HG03521 (cell line): ENCODE data around the gene INTS15.
"Not testable (repeated sequence)": the region's sequence is repeated elsewhere in the genome, so short reads cannot be mapped to it uniquely, and the experiment has no call there.

ENCODE experiments used
- ATAC-seq: cut with Tn5 transposase; IDR thresholded peaks from one replicate; pipeline ENCODE4 v1.9.1; 2021; ENCODE audit warnings: mild to moderate bottlenecking, moderate library complexity; ENCODE audit not compliant: unreplicated experiment

Gene INTS15

DNA sequence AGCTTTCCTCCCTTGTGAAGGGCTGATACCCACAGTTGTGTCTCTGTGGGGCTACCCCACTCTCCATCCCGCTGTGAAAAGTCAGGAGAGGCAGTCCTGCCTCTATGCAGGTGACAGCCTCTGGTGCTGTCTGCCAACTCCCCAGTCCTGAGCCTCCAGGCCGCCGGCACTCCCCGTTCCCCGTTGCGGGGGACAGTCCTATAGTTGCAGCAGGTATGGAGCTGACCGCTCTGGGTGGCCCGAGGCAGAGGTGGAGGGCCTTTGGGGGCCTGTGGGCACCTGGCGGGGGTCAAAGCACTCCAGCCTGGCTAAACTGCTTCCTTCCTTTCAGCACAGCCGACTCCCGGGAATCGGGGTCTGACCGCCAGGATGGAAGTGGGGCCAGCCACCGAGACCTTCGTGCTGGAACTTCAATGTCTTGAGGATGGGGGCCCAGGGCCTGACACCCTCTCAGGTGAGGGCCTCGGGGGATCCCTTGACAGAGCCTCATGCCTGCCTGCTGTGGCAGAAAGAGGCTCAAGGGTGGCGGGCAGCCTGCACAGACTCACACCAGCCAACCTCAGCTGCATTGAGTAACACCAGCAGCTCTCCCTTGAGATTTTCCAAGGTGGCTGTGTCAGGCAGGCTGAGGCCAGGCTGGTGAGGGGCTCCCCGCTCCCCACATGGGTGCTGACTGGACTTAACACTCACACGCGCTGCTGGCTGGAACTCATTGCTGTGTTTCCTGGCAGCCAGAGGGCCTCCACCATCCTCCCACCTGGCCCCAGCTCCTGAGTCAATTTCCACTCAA, 27.2 kb downstream of the INTS15 start:
- no peak for ATAC-seq

DNA sequence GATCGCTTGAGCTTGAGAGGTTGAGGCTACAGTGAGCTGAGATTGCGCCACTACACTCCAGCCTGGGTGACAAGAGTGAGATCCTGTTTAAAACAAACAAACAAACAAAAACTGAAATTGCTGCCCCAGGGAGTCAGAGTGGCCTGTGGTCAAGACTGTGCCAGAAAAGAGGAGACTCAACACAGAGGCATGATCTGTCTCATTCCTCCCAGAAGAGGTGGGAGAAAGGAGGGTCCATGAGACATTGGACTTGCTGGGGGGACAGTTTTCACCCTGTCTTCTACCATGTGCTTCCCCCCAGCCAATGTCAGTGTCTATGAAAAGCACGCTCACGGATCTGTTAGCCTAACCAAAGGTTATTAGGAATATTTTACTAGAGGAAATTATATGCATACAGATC, 28.8 kb downstream of the INTS15 start:
- no peak for ATAC-seq

DNA sequence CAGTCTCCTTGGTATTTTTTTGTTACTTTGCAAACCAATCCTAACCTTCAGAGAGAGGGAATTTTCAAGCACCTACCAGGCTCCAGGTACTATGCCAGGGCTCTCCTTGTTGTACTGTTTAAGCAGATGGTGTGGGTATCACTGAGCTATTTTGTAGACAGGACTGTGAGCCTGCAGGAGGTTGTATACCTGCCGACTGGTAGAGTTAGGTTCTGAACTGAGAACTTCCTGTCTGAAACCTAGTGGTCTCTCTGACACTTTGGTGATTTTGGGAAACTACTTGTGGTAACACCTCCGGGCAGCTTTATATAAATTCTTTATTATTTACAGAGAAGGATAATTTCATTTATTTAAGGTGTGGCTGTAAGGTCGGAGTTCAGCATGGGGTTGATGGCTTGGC, 30.1 kb downstream of the INTS15 start:
- ATAC-seq: no peak

DNA sequence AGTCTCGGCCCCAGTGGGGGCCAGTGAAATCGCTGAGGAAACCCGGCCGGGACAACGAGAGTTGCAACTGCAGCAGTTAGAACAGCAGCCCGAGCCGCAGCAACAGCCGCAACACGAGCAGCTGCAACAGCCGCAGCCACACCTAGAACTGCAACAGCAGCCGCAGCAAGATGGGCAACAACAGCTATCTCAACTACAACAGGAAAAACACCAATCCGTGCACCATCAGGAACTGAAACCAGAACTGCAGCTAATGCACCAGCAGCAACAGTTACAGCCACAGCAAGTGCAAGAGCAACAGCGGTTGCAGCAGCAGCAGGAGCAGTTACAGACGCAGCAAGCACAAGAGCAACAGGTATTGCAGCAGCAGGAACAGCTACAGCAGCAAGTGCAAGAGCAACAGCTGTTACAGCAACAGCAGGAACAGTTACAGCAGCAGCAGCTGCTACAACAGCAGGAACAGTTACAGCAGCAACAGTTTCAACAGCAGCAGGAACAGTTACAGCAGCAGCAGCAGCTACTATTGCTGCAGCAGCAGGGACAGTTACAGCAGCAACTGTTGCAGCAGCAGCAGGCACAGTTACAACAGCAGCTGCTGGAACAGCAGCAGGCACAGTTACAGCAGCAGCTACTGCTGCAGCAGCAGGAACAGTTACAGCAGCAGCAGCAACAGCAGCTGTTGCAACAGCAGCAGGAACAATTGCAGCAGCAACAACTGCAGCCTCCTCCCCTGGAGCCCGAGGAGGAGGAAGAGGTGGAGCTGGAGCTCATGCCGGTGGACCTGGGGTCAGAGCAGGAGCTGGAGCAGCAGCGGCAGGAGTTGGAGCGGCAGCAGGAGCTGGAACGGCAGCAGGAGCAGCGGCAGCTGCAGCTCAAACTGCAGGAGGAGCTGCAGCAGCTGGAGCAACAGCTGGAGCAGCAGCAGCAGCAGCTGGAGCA, 31.6 kb downstream of the INTS15 start:
- no peak for ATAC-seq

DNA sequence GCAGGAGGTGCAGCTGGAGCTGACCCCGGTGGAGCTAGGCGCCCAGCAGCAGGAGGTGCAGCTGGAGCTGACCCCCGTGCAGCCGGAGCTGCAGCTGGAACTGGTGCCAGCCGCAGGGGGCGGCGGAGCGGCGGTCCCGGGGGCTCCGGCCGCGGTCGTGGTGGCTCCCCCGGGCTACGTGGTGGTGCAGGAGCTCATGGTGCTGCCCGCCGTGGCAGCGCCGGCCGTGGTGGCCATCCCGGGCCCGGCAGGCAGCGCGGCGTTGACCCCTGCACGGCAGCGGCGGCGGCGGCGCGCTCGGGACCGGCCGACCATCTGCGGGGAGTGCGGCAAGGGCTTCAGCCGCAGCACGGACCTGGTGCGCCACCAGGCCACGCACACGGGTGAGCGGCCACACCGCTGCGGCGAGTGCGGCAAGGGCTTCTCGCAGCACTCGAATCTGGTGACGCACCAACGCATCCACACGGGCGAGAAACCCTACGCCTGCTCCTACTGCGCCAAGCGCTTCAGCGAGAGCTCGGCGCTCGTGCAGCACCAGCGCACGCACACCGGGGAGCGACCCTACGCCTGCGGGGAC, 32.4 kb downstream of the INTS15 start:
- ATAC-seq: no peak

DNA sequence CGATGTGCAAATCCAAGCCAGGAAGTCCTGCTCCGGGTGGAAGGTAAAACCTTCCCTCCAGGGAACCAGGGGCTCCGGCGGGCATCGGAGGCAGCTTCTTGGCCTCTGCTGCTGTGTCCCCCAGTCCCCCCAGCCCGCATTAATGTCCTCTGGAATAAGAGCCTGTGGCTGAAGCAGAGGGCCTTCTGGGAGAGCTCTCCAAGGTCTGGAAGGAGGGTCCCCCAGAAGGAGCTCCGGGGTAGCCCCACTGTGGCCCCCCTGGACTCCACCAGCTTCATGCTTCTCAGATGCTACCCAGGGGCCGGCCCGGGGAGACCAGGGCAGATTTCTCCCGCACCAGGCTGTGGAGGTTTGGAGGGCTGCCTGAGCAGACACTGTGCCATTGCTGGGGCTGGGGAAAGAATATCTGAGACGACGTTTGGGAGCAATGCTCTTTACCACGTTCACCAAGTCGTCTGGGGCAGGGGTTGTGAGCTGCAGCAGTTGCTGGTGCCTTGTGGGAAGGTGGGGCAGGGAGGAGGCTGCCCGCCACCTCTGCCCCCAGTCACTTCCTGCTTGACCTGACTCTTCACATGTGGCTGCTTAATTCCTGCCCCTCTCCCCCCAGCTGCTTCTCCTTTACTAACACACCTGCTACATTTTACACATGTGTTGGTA, 33.9 kb downstream of the INTS15 start:
- no peak for ATAC-seq

DNA sequence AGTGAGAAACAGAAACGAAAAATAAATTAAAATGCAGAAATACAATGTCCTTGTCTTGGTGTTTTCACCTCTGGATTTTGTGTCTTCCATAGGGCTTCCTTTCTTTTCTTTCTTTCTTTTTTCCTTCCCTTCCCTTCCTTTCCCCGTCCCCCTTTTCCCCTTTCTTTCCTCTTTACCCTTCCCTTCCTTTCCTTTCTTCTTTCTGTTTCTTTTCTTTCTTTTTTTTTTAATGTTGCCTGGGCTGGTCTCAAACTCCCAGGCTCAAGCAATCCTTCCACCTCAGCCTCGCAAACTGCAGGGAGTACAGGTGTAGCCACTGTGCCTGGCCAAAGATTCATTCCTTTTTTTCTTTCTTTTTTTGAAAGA, 34.4 kb downstream of the INTS15 start:
- ATAC-seq: no peak

DNA sequence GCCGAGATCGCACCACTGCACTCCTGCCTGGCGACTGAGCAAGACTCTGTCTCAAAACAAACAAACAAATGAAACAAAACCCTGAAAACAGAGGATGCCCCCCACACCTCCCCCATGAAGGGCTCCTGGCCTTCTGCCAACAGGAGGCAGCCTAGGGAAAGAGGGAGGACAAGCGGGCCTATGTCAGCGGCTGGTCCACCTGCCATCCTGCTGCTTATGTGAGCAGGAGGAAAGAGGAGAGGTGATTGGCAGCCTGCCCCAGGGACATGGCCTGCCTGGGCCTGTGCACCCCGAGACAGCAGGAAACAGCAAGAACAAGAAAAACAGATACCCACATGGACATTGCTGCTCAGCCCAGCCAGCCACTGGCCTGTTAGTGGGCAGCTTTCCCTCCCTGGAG, 38.2 kb downstream of the INTS15 start:
- no peak for ATAC-seq

DNA sequence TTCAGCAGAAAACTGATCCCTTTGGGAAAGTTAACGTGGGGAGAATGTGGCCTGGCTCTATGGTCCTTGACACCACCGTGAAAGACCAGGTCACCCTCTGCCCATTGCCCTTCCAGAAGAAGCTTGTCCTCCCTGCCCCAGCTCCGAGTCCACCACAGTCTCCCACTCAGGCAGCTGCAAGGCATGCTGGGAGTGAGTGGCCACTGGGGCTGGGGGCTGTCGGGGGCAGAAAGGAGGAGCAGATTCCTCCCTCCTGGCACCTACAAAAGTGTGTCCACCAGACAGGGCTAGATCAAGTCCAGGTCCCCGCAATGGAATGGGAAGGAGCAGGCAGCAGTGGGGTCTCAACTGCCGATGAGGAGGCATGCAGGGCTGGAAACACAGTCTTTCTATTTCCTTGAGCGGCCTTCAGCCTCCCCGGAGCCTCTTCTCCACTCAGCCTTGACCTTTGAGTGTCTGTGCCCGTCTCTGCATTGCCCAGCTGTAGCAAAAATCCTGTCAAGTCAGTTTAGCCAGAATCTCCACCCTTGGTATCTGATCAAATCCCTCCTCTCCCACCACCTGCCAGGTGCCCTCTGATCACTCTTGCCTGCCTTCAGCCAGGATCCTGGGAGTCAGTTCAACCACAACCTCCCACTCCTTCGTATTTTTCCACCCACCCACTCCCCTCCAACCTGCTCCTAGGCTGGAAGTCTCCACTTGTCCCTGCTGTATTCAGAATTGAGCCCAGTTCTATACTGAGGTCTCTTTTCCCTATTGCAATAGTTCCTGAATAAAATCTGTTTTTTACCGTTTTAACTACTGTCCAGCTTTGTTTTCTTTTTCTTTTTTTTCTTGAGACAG, 40.4 kb downstream of the INTS15 start:
- no peak for ATAC-seq

DNA sequence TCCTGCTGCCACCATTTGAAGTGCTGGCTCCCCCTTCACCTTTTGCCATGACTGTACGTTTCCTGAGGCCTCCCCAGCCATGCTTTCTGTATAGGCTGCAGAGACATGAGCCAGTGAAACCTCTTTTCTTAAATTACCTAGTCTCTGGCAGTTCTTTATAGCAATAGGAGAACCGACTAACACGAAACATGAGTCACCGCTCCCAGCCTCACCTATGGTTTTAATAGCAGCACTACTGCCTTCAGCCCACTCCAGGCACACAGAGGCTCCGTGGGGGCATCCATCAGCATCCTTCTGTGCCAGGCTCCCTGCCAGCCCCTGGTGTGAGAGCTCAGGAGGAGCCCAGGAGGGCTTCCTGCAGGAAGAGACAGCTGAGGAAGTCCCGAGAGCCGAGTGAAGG, 41.8 kb downstream of the INTS15 start:
- ATAC-seq: no peak

DNA sequence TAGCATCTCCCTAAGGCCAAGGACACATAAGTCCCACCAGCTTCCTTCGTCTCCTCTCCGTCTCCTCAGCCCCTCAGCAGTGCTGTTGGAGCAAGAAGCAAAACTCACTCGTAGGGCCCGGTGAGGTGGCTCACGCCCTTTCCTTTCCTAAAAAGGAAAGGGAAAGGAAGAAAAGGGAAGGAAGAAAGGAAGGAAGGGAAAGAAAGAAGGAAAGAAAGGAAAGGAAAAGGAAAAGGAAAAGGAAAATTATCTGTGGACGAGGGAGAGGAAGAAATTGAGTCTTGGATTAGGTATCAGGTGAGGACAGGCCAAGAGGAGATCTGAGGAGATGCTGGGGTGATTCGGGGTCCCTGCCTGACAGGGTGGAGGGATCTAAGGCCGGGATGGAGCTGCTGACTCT, 44.2 kb downstream of the INTS15 start:
- ATAC-seq: no peak

DNA sequence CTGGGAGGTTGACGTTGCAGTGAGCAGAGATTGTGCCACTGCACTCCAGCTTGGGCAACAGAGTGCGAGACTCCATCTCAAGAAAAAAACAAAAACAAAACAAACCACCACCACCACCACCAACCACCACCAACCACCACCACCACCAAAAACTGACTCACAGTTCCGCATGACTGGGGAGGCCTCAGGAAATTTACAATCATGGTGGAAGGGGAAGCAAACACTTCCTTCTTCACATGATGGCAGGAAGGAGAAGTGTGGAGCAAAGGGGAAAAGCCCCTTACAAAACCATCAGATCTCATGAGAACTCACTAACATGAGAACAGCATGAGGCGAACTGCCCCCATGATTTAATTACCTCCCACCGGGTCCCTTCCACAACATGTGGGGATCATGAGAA, 45.1 kb downstream of the INTS15 start:
- not testable (repeated sequence) for ATAC-seq

DNA sequence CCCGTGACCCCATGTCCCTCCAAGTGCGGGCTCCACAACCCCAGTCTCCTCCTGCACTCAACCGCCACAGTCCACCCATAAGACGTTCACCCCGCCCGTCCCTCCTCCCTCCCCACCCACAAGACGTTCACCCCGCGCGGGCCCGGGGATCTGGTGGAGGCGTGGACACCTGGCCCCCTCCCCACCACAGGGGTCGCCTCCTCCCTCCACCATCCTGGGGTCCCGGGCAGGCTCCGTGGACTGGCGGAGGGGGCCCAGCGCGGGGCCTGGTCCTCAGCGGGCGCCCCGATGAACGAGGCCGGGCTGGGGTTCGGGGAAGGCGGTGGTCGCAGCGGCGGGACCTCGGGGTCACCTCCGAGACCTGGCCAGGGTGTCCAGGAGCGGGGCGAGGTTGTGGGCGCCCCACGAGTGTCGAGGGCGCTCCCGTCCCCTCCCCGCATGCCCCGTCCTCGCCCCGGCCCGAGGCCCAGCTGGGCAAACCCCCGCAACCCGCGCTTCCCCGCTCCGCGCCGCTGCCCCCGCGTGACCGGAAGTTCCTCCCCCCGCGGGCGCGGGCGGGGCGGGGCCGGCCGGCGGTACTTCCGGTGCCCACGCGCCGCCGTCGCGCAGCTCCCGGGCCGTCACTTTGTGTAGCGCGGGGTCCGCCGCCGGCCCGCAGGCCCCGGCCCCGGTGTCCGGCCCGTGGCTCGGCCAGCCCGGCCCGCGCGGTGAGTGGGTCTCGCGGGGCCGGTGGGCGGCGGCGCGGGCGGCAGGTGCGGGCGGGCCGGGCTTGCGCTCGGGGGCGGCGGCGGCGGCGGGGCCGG, 47.1 kb downstream of the INTS15 start, which contains the start of gene ZNF316:
ZNF316 (plus strand) TSS at position 578 of the 803 bp plus-strand sequence. CDS start 5,092 bp downstream, outside the sequence.
- ATAC-seq: peak; percentile 57

DNA sequence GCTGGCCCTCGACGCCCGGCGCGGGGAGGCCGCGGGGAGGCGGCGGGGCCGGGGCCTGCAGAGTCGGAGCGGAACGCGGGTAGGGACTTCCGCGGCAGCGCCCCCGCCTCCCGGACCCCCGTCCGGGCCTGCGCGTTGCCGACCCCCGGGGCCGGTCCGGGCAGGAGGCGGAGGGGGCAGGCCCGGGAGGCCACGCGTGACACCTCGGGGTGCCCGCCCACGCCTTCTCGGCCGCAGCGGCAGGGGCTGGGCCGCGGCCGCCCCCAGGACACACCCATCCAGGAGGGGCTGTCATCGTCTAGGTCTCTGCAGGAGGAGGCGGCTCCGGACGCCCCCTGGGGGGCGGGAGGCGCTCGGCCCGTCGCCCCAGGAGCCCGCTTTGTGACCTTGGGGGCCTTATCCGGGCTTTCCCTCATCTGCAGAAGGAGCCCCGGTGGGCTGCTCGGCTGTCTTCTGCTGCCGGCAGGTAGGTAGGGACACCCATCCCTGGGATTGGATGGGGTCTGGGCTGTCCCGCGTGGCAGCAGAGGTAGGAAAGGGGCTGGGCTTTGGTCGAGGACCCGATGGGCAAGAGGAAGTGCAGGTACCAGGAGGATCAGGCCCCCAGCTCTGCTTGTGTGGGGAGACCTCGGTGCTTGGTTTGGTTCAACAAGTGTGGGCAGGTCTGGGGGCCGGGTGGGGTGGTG, 47.9 kb downstream of the INTS15 start:
- peak; percentile 80 for ATAC-seq

DNA sequence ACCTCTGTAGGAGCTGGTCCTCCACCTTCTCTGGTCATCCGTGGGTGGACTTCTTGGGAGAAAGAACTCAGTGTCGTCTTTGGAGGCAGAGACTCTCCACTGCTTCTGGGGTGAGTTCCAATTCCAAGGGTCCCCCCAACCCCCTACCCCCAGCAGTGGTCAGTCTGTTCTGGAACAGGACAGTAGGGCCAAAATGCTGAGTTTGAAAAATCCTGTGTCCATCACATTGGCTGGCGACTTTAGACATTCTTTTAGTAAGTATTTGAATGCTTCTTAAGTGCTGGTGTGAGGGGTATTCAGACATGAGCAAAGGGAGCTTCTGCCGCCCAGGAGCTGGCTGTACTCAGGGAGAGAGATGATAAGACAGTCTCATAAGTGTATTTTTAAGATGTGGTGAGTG, 49.2 kb downstream of the INTS15 start:
- ATAC-seq: no peak

DNA sequence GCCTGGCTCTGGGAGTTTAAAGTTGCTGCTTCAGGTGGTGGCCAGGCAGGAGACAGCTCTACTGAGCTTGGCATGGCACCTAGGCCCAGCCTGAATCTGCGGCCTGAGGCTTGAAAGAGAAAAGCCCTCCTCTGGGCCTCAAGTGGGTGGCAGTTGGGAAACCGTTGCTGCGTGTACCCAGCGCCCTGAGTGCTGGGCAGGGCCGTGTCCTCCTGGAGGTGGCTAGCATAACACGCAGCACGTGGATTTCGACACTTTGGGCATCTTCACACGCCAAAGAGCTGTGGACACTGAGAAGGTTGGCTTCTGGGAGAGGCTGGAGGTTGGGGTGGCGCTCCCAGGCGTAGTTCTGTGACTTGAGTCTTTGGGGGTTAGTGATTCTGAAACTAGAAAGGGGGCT, 49.8 kb downstream of the INTS15 start:
- no peak for ATAC-seq

DNA sequence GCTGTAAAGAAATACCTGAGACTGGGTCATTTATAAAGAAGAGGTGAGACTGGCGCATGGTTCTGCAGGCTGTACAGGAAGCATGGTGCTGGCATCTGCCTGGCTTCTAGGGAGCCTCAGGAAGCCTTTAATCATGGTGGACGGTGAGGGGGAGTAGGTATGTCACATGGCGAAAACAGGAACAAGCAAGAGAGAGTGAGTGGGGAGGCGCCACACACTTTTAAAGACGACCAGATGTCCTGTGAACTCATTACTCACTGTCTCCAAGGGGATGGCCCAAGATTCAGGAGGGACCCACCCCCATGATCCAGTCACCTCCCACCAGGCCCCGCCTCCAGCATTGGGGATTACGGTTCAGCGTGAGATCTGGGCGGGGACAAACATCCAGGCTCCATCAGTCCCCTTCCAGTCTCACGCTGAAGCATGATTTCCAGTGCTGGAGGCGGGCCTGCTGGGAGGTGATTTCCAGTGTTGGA, 50.5 kb downstream of the INTS15 start:
- no peak for ATAC-seq

DNA sequence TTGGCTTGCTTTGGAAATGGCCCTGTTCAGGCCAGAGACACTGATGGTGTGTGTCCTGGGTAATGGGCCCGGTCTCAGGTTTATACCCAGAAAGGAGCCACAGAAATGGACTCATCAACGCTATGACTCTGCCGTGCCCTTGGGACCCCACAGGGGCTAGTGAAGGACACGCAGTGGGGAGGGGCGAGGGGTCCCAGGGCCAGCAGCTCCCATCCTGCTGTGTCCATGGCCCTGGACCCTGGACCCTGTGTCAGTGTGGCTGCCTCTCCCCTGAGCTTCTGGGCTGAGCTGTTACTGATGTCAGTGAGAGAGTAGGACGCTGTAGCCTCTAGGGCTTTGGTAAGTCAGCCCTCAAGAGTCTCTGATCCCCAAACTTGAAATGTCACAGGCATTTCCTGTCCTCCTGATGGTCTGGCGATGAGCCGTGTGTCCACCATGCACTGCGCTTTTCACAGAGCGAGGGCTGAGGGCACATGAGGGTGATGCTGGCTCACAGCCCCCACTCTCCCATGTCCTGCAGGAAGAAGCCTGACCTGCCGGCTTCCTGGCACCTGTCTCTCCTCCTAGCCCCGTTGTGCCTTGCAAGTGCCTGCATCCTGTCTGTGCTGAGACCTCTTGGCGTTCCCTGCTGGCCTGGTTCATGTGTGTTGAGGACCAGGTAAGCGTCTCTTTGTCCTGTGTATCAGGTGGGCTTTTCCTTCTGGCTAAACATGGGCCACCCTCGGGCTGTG, 51.6 kb downstream of the INTS15 start:
- ATAC-seq: no peak
